SK-N-MC (cell line): ENCODE results near the gene CEACAM5.

ENCODE experiments used
- EZH2 ChIP-seq: fragments of 200-600 bp; sonication (generic); IDR thresholded peaks from one replicate; pipeline ENCODE4 v1.6.1; 2017; ENCODE audit warnings: antibody characterized with exemption
- FOXP2 ChIP-seq: optimal IDR thresholded peaks from 2 replicates; pipeline ENCODE3; 2011; ENCODE audit warnings: mild to moderate bottlenecking, moderate library complexity; ENCODE audit not compliant: insufficient read depth; ENCODE audit errors: extremely low read length, control extremely low read depth
- POLR2AphosphoS5 ChIP-seq: IDR thresholded peaks from 2 replicates; pipeline ENCODE4 v1.6.1; 2012; ENCODE audit warnings: mild to moderate bottlenecking, low read depth, low read length, borderline replicate concordance

- TF ChIP-seq POLR2AphosphoS5 (no peak), EZH2 (no peak), FOXP2 (no peak)
Observed at GRCh38 chr19:41694196-41694595, 14.2 kb upstream of the CEACAM5 start.
